Measurements from ENCODE around the gene SETX.
A peak's percentile ranks its signal among the peaks of the same experiment; 100 is the strongest.

SETX gene

GRCh38 chr9:132288966-132289365 is 65.8 kb downstream of the SETX start:
- DNase-seq, result no peak

- DNase-seq, result no peak
These were observed 66.4 kb downstream of the SETX start for GRCh38 chr9:132288361-132288760.

- DNase-seq, result no peak
These were observed 67.5 kb downstream of the SETX start for GRCh38 chr9:132287256-132287760.

- DNase-seq, result peak in 15 of 56 donors; percentile 4 to 59 (median 13)
These were observed 70.9 kb downstream of the SETX start for GRCh38 chr9:132283863-132284262.

GRCh38 chr9:132283165-132283564 is 71.6 kb downstream of the SETX start:
- DNase-seq, result no peak

GRCh38 chr9:132274861-132275260 is 79.9 kb downstream of the SETX start:
- no peak for DNase-seq

- peak in 1 of 56 donors; percentile 13 for DNase-seq
These were observed 84.9 kb downstream of the SETX start for GRCh38 chr9:132269704-132270516.

- peak in 39 of 56 donors; percentile 5 to 86 (median 32) for DNase-seq
These were observed 85.9 kb downstream of the SETX start for GRCh38 chr9:132268725-132269352.

- DNase-seq, result no peak
These were observed 87.1 kb downstream of the SETX start for GRCh38 chr9:132267660-132268059.

GRCh38 chr9:132266017-132266416 is 88.8 kb downstream of the SETX start:
- DNase-seq, result no peak

- no peak for DNase-seq
These were observed 93.9 kb downstream of the SETX start for GRCh38 chr9:132260846-132261245.

- no peak for DNase-seq
These were observed 104.2 kb downstream of the SETX start for GRCh38 chr9:132250324-132251262.

GRCh38 chr9:132249690-132250089 is 105.1 kb downstream of the SETX start:
- DNase-seq, result no peak

- DNase-seq, result no peak
These were observed 105.7 kb downstream of the SETX start for GRCh38 chr9:132249123-132249522.

GRCh38 chr9:132247942-132248341 is 106.8 kb downstream of the SETX start:
- no peak for DNase-seq

- DNase-seq, result no peak
These were observed 109.3 kb downstream of the SETX start for GRCh38 chr9:132245465-132245864.

- DNase-seq, result peak in 1 of 56 donors; percentile 16
These were observed 110.0 kb downstream of the SETX start for GRCh38 chr9:132244582-132245455.

- DNase-seq, result no peak
These were observed 111.4 kb downstream of the SETX start for GRCh38 chr9:132243156-132244074.

- DNase-seq, result no peak
These were observed 112.1 kb downstream of the SETX start for GRCh38 chr9:132242621-132243155.
